K562 (cell line): Measurements from ENCODE around the gene FGD6. TPM values are rescaled to one million over a fixed set of nuclear protein-coding genes. Genes with fewer than 3 reads are reported as not detected.

ENCODE experiments used
- HDAC1 ChIP-seq, 2 experiments: fragments of 450-650 bp; IDR thresholded peaks; 2 replicates each; pipeline ENCODE4 v1.6.1; 2016 to 2017; ENCODE audit warnings: inconsistent platforms in 1 of 2, mild to moderate bottlenecking in 1 of 2, moderate library complexity in 1 of 2
- SMAD4 ChIP-seq: fragments of 250-450 bp; sonication (Bioruptor Pico); conservative IDR thresholded peaks from 2 replicates; pipeline ENCODE4 v1.8.0; 2021; ENCODE audit warnings: inconsistent platforms, mild to moderate bottlenecking, moderate library complexity
- polyA plus RNA-seq, 8 experiments: library from polyadenylated mRNA; depleted of rRNA in 4 of 8; stranded (reverse) in 5 of 8; unstranded in 3 of 8; fragments of >200 nt; fragmentation: Nextera tagmentation in 2 of 8; fragmentation: Illumina TruSeq in 1 of 8; extraction: Ambion mirVana in 2 of 8; extraction: Trizol in 1 of 8; gene quantifications; 2 replicates each; pipeline versions ENCODE4 v1.2.1 to v1.2.3, GENCODE V29; 2011 to 2014; ENCODE audit warnings: inconsistent platforms in 1 of 8, missing spikeins in 1 of 8
- total RNA-seq, 7 experiments: library from RNA; depleted of rRNA in 6 of 7; stranded (reverse); fragments of >200 nt in 6 of 7; fragmentation: Illumina TruSeq in 2 of 7; extraction: Trizol in 2 of 7; gene quantifications; 2 replicates each; pipeline versions ENCODE4 v1.2.1 to v1.2.3, GENCODE V29; 2011 to 2021; ENCODE audit warnings: low replicate concordance in 1 of 7
- TF ChIP-seq, protein P1 (sequence below): fragments of 450-650 bp; IDR thresholded peaks from 2 replicates; pipeline ENCODE4 v1.6.1; 2016; ENCODE audit warnings: mild to moderate bottlenecking, moderate library complexity
- TF ChIP-seq, protein P2 (sequence below): fragments of 450-650 bp; formaldehyde crosslinking; IDR thresholded peaks from 2 replicates; pipeline ENCODE4 v1.4.0; 2020; ENCODE audit warnings: mild to moderate bottlenecking, moderate library complexity

The FGD6 gene
- total and polyA plus RNA-seq, 9 of the 15 experiments (the other 6 are each of a cell fraction or from before 2014, with no cell fraction given) = 1.5 to 11.1 (median 5.8) TPM

DNA sequence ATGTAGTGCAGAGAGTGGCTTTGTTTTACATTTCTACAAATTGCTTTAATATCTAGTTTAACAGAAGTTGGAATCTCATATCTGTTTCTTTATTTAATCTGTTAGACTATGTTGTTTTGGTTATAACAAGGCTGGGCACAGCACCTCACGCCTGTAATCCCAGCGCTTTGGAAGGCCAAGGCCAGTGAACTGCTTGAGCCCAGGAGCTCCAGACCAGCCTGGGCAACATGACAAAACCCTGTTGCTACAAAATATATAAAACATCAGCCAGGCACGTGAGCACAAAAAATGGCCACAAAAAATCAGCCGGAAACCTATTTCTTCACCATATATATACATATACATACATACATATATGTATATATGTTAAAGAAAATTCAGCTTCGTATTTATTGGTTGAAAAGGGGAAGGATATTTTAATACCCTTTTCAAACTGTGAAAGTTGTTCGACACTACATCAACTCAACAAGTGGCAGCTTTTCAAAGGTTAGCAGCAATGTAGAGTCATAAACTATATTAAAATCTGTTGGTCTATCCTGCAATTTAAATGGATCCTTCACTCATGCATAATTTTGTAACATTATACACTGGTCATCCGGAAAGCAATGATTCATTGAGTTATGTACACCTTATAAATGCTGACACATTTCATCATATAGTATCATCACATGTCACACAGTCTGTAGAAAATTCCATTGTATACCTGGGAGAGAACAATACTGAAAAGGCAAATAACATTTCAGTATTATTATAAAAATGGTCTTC is 151.0 kb downstream of the FGD6 start (continued):
- TF ChIP-seq HDAC1 (IDR thresholded peaks at IDR 0.05) = no peak
- TF ChIP-seq, protein P1, sequence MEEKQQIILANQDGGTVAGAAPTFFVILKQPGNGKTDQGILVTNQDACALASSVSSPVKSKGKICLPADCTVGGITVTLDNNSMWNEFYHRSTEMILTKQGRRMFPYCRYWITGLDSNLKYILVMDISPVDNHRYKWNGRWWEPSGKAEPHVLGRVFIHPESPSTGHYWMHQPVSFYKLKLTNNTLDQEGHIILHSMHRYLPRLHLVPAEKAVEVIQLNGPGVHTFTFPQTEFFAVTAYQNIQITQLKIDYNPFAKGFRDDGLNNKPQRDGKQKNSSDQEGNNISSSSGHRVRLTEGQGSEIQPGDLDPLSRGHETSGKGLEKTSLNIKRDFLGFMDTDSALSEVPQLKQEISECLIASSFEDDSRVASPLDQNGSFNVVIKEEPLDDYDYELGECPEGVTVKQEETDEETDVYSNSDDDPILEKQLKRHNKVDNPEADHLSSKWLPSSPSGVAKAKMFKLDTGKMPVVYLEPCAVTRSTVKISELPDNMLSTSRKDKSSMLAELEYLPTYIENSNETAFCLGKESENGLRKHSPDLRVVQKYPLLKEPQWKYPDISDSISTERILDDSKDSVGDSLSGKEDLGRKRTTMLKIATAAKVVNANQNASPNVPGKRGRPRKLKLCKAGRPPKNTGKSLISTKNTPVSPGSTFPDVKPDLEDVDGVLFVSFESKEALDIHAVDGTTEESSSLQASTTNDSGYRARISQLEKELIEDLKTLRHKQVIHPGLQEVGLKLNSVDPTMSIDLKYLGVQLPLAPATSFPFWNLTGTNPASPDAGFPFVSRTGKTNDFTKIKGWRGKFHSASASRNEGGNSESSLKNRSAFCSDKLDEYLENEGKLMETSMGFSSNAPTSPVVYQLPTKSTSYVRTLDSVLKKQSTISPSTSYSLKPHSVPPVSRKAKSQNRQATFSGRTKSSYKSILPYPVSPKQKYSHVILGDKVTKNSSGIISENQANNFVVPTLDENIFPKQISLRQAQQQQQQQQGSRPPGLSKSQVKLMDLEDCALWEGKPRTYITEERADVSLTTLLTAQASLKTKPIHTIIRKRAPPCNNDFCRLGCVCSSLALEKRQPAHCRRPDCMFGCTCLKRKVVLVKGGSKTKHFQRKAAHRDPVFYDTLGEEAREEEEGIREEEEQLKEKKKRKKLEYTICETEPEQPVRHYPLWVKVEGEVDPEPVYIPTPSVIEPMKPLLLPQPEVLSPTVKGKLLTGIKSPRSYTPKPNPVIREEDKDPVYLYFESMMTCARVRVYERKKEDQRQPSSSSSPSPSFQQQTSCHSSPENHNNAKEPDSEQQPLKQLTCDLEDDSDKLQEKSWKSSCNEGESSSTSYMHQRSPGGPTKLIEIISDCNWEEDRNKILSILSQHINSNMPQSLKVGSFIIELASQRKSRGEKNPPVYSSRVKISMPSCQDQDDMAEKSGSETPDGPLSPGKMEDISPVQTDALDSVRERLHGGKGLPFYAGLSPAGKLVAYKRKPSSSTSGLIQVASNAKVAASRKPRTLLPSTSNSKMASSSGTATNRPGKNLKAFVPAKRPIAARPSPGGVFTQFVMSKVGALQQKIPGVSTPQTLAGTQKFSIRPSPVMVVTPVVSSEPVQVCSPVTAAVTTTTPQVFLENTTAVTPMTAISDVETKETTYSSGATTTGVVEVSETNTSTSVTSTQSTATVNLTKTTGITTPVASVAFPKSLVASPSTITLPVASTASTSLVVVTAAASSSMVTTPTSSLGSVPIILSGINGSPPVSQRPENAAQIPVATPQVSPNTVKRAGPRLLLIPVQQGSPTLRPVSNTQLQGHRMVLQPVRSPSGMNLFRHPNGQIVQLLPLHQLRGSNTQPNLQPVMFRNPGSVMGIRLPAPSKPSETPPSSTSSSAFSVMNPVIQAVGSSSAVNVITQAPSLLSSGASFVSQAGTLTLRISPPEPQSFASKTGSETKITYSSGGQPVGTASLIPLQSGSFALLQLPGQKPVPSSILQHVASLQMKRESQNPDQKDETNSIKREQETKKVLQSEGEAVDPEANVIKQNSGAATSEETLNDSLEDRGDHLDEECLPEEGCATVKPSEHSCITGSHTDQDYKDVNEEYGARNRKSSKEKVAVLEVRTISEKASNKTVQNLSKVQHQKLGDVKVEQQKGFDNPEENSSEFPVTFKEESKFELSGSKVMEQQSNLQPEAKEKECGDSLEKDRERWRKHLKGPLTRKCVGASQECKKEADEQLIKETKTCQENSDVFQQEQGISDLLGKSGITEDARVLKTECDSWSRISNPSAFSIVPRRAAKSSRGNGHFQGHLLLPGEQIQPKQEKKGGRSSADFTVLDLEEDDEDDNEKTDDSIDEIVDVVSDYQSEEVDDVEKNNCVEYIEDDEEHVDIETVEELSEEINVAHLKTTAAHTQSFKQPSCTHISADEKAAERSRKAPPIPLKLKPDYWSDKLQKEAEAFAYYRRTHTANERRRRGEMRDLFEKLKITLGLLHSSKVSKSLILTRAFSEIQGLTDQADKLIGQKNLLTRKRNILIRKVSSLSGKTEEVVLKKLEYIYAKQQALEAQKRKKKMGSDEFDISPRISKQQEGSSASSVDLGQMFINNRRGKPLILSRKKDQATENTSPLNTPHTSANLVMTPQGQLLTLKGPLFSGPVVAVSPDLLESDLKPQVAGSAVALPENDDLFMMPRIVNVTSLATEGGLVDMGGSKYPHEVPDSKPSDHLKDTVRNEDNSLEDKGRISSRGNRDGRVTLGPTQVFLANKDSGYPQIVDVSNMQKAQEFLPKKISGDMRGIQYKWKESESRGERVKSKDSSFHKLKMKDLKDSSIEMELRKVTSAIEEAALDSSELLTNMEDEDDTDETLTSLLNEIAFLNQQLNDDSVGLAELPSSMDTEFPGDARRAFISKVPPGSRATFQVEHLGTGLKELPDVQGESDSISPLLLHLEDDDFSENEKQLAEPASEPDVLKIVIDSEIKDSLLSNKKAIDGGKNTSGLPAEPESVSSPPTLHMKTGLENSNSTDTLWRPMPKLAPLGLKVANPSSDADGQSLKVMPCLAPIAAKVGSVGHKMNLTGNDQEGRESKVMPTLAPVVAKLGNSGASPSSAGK = no peak
- no peak for TF ChIP-seq SMAD4
- TF ChIP-seq, protein P2, sequence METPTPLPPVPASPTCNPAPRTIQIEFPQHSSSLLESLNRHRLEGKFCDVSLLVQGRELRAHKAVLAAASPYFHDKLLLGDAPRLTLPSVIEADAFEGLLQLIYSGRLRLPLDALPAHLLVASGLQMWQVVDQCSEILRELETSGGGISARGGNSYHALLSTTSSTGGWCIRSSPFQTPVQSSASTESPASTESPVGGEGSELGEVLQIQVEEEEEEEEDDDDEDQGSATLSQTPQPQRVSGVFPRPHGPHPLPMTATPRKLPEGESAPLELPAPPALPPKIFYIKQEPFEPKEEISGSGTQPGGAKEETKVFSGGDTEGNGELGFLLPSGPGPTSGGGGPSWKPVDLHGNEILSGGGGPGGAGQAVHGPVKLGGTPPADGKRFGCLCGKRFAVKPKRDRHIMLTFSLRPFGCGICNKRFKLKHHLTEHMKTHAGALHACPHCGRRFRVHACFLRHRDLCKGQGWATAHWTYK = no peak
- TF ChIP-seq, all 486 proteins: peak for 0
